ENCODE measurements around the gene VRK3. TPM values are rescaled to one million over a fixed set of nuclear protein-coding genes. Genes with fewer than 3 reads are reported as not detected.

Gene VRK3
- total and polyA plus RNA-seq, 4 donors: 16.2 to 23.6 (median 20.3) TPM

GRCh38 chr19:49977076-49977475, 48.1 kb downstream of the VRK3 start (continued):
- TF ChIP-seq REST (IDR thresholded peaks at IDR 0.05) (no peak), NR2F2 (IDR thresholded peaks at IDR 0.05) (no peak), TAF1 (conservative IDR thresholded peaks at IDR 0.05) (no peak)

- H3K27me3 ChIP-seq (ENCODE audit: control insufficient read depth in 4 of 4, insufficient read depth in 4 of 4, low read length in 3 of 4): no peaks in the 10 kb centered on the region
- no peaks in the 10 kb centered on the region for H3K4me1 ChIP-seq (ENCODE audit: control insufficient read depth in 4 of 4, insufficient read depth in 4 of 4, low read length in 3 of 4)
- H3K9ac ChIP-seq (ENCODE audit: low read depth in 1 of 2, low read length in 2 of 2): no peak overlapping the region
- TF ChIP-seq EGR1 (IDR thresholded peaks at IDR 0.05; ENCODE audit: low read depth in 2 of 2) (no peak), REST (IDR thresholded peaks at IDR 0.05) (no peak), FOXA2 (IDR thresholded peaks at IDR 0.05) (no peak), RAD21 (IDR thresholded peaks at IDR 0.05) (no peak), TAF1 (conservative IDR thresholded peaks at IDR 0.05) (no peak), GABPA (IDR thresholded peaks at IDR 0.05 in 1 of 2, conservative IDR thresholded peaks at IDR 0.05 in 1 of 2) (no peak), SP1 (IDR thresholded peaks at IDR 0.05) (no peak), HNF4A (conservative IDR thresholded peaks at IDR 0.05) (no peak), FOXA1 (IDR thresholded peaks at IDR 0.05) (no peak), RXRA (IDR thresholded peaks at IDR 0.05) (no peak), JUND (IDR thresholded peaks at IDR 0.05) (no peak), CTCF (IDR thresholded peaks at IDR 0.05; ENCODE audit: low read depth, low read length, missing input control) (no peak), NR2F2 (IDR thresholded peaks at IDR 0.05) (no peak), MAX (IDR thresholded peaks at IDR 0.05) (no peak), YY1 (IDR thresholded peaks at IDR 0.05) (no peak), ZBTB33 (IDR thresholded peaks at IDR 0.05) (no peak), HNF4G (IDR thresholded peaks at IDR 0.05) (no peak)
- WGBS: 92% methylated on average over 3 of the region's 3 CpGs
- no peak overlapping the region for H3K27ac ChIP-seq (ENCODE audit: low read depth in 1 of 2, low read length in 2 of 2)
- H3K9me3 ChIP-seq (ENCODE audit: control insufficient read depth in 4 of 4, low read length in 3 of 4): no peaks in the 10 kb centered on the region
- no peak for DNase-seq (ENCODE audit: low spot score)
- H3K36me3 ChIP-seq (ENCODE audit: control insufficient read depth in 4 of 4, insufficient read depth in 3 of 4, low read depth in 1 of 4, low read length in 3 of 4): peaks cover 2 to 31% (median 7%) of the 10 kb centered on the region in 4 donors
- H3K4me3 ChIP-seq (ENCODE audit: low read depth in 1 of 3, low read length in 3 of 3): no peak overlapping the region
These were observed 48.7 kb downstream of the VRK3 start for GRCh38 chr19:49976496-49976895.

All from liver (tissue), 9 donors.